ENCODE results near the gene RGS7.

GRCh38 chr1:240800291-240800690 lies 556.7 kb downstream of the RGS7 start:
- TF ChIP-seq, protein P1, sequence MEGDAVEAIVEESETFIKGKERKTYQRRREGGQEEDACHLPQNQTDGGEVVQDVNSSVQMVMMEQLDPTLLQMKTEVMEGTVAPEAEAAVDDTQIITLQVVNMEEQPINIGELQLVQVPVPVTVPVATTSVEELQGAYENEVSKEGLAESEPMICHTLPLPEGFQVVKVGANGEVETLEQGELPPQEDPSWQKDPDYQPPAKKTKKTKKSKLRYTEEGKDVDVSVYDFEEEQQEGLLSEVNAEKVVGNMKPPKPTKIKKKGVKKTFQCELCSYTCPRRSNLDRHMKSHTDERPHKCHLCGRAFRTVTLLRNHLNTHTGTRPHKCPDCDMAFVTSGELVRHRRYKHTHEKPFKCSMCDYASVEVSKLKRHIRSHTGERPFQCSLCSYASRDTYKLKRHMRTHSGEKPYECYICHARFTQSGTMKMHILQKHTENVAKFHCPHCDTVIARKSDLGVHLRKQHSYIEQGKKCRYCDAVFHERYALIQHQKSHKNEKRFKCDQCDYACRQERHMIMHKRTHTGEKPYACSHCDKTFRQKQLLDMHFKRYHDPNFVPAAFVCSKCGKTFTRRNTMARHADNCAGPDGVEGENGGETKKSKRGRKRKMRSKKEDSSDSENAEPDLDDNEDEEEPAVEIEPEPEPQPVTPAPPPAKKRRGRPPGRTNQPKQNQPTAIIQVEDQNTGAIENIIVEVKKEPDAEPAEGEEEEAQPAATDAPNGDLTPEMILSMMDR (IDR thresholded peaks at IDR 0.05 in 4 of 5, conservative IDR thresholded peaks at IDR 0.05 in 1 of 5): no peak
- TF ChIP-seq POLR2A (IDR thresholded peaks at IDR 0.05): no peak
